Pancreas (tissue), 10 donors: ENCODE measurements around the gene NFX1. TPM values are rescaled to one million over a fixed set of nuclear protein-coding genes. Genes with fewer than 3 reads are reported as not detected.

Source experiments
- ATAC-seq, 4 donors: fragments of 200-7000 bp; cut with Tn5 transposase; one replicate each; pipeline versions ENCODE4 v1.8.0 to v1.9.1; 2020; ENCODE audit warnings: mild to moderate bottlenecking in 4 of 4, moderate library complexity in 4 of 4
- DNase-seq, 6 donors: peaks; one replicate each; pipeline ENCODE4 v3.0.0-alpha.2; 2020
- FAIRE-seq: peaks from 2 replicates; lab custom pipeline; 2012; peaks lifted over from hg19 to GRCh38; lab: Jason Lieb, UNC
- H3K27ac ChIP-seq, 4 donors: fragments of 200-600 bp; sonication (generic); 1 replicate in 3 of 4; 2 replicates in 1 of 4; pipeline versions ENCODE4 v1.5.0 to v1.8.0; 2020
- H3K27me3 ChIP-seq, 4 donors: fragments of 200-600 bp; one replicate each; pipeline ENCODE4 v1.8.0; 2021
- H3K36me3 ChIP-seq, 3 donors: fragments of 200-600 bp; sonication (generic) in 1 of 3; one replicate each; pipeline versions ENCODE4 v1.5.0 to v1.8.0; 2020 to 2021
- H3K4me1 ChIP-seq, 3 donors: fragments of 200-600 bp; one replicate each; pipeline ENCODE4 v1.8.0; 2021
- H3K4me3 ChIP-seq, 4 donors: fragments of 200-600 bp; sonication (generic) in 2 of 4; one replicate each; pipeline versions ENCODE4 v1.5.0 to v1.8.0; 2020 to 2021
- H3K9me3 ChIP-seq, 4 donors: fragments of 200-600 bp; one replicate each; pipeline ENCODE4 v1.8.0; 2021
- WGBS, 2 donors: extraction: QIAGEN DNeasy Blood & Tissue Kit; methylation state at CpG; one replicate each; pipeline ENCODE4 v1.1.7; 2013; 5-methylcytosine and 5-hydroxymethylcytosine counted together
- intact Hi-C, 3 donors: fragments of 100-400 bp; cut with DNase I; formaldehyde crosslinking; loops; one replicate each; pipeline versions ENCODE4 v1.11.1 to v1.14.2; 2022
- polyA plus RNA-seq, 2 donors: library from polyadenylated mRNA; stranded (reverse); fragments of 200-250 nt; gene quantifications; one replicate each; pipeline ENCODE4 v1.2.3, GENCODE V29; 2013
- total RNA-seq, 6 donors: library from RNA; stranded (reverse); fragmentation: NEBNext Ultra II Directional in 4 of 6; extraction: Animal tissue kit (Norgen Biotek cat#: 25700) in 4 of 6; gene quantifications; one replicate each; pipeline versions ENCODE4 v1.2.1 to v1.2.4, GENCODE V29; 2021 to 2023
- TF ChIP-seq, protein P1 (sequence below), 4 donors: fragments of 200-600 bp; sonication (generic) in 3 of 4; IDR thresholded peaks; one replicate each; pipeline versions ENCODE4 v1.5.0 to v1.8.0; 2021; ENCODE audit warnings: antibody characterized with exemption in 4 of 4
- donor health status: healthy with polysubstance abuse.
- donor health status: DM: no; HTN: no; CAD: no; lungs with moderate emphysema.
- donor health status: DM: no; HTN: no; CAD: no.
- donor health status: control.
- donor health status: control.
- donor health status: Bipolar disorder and iron deficiency.
- donor health status: DM: yes; HTN: yes; CAD: no.
- donor health status: DM: no; HTN: no; CAD: no.
- donor health status: DM: no; HTN: no; CAD: no.
- donor health status: DM: yes; HTN: yes; CAD: no.

NFX1 gene
- total and polyA plus RNA-seq, 8 donors, result 8.2 to 19.2 (median 16.5) TPM

GRCh38 chr9:33297432-33297831 is 7.1 kb downstream of the NFX1 start:
- no peak overlapping the region for H3K4me3 ChIP-seq
- H3K36me3 ChIP-seq, result peaks cover 0 to 41% (median 9%) of the 10 kb centered on the region in 3 donors
- H3K4me1 ChIP-seq, result peaks cover 9 to 58% (median 19%) of the 10 kb centered on the region in 3 donors
- no peak for FAIRE-seq
- peak in 3 of 6 donors; percentile 18 to 55 (median 23) for DNase-seq
- no peaks in the 10 kb centered on the region for H3K9me3 ChIP-seq
- intact Hi-C loops, result no loop called here
- no peaks in the 10 kb centered on the region for H3K27me3 ChIP-seq
- peak; percentile 41 to 82 (median 68) for ATAC-seq
- 18 to 25% methylated on average over 1 of the region's 1 CpG for WGBS, 2 donors
- TF ChIP-seq, protein P1, sequence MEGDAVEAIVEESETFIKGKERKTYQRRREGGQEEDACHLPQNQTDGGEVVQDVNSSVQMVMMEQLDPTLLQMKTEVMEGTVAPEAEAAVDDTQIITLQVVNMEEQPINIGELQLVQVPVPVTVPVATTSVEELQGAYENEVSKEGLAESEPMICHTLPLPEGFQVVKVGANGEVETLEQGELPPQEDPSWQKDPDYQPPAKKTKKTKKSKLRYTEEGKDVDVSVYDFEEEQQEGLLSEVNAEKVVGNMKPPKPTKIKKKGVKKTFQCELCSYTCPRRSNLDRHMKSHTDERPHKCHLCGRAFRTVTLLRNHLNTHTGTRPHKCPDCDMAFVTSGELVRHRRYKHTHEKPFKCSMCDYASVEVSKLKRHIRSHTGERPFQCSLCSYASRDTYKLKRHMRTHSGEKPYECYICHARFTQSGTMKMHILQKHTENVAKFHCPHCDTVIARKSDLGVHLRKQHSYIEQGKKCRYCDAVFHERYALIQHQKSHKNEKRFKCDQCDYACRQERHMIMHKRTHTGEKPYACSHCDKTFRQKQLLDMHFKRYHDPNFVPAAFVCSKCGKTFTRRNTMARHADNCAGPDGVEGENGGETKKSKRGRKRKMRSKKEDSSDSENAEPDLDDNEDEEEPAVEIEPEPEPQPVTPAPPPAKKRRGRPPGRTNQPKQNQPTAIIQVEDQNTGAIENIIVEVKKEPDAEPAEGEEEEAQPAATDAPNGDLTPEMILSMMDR (IDR thresholded peaks at IDR 0.05), result no peak
- peak overlapping the region in 1 of 4 donors; percentile 13 for H3K27ac ChIP-seq

DNA sequence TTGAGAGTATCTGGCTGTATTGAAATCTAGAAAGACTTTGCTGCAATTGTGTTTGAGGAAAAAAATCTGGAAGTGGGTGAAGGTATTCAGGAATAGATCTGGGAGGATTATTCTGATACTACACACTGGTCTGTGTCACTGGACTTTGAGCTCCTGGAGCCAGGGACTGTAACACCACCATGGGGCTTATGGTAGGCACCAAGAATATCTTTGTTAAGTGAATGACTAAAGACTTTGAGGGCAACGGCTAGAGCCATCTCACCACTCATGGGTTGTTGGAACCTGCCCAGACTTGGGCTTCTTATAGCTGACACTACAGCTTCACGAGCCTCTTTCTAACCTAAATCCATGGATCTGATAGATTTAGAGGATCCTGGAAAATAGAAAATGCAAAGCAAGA is 10.2 kb downstream of the NFX1 start:
- FAIRE-seq (no peak), DNase-seq (no peak), ATAC-seq (no peak)
- intact Hi-C loops, result loop anchor here in 1 of 3 donors (10.0 kb wide), 2 partner anchors 46 to 164 kb away; no protein-coding TSS in a partner anchor
- peaks cover 9 to 38% (median 11%) of the 10 kb centered on the region in 3 donors for H3K4me1 ChIP-seq
- TF ChIP-seq, protein P1 (IDR thresholded peaks at IDR 0.05), result no peak
- 93 to 94% methylated on average over 2 of the region's 2 CpGs for WGBS, 2 donors
- H3K27me3 ChIP-seq, result no peaks in the 10 kb centered on the region
- no peaks in the 10 kb centered on the region for H3K9me3 ChIP-seq
- no peak overlapping the region for H3K4me3 ChIP-seq
- H3K27ac ChIP-seq, result no peak overlapping the region
- peaks cover 4 to 60% (median 33%) of the 10 kb centered on the region in 3 donors for H3K36me3 ChIP-seq

DNA sequence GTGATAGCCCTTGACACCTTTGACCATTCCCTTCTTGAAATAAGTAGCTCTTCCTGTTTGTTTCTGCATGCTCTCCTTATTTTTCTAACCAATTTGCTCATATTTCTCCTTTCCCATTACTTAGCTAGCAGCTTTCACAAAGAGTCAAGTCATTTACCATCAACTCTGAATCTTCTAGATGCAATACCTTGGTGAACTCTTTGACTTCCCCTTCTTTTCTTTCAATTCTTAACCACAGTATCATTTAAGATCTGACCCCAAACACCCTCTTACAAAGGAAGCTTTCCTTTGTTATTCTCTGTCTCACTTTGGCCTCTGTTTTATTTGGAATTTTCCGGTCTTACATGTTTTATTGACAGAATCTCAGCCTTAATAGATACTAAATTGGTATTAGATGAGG is 14.0 kb downstream of the NFX1 start:
- DNase-seq (no peak), ATAC-seq (no peak), FAIRE-seq (no peak)
- peaks cover 0 to 1% (median 0%) of the 10 kb centered on the region in 3 donors for H3K4me1 ChIP-seq
- 95 to 97% methylated on average over 1 of the region's 1 CpG for WGBS, 2 donors
- TF ChIP-seq, protein P1 (IDR thresholded peaks at IDR 0.05), result no peak
- no peak overlapping the region for H3K4me3 ChIP-seq
- H3K36me3 ChIP-seq, result peaks cover 4 to 85% (median 36%) of the 10 kb centered on the region in 3 donors
- H3K9me3 ChIP-seq, result no peaks in the 10 kb centered on the region
- no peaks in the 10 kb centered on the region for H3K27me3 ChIP-seq
- no peak overlapping the region for H3K27ac ChIP-seq
- intact Hi-C loops, result loop anchor here in 1 of 3 donors (10.0 kb wide), 2 partner anchors 50 to 160 kb away; no protein-coding TSS in a partner anchor

DNA sequence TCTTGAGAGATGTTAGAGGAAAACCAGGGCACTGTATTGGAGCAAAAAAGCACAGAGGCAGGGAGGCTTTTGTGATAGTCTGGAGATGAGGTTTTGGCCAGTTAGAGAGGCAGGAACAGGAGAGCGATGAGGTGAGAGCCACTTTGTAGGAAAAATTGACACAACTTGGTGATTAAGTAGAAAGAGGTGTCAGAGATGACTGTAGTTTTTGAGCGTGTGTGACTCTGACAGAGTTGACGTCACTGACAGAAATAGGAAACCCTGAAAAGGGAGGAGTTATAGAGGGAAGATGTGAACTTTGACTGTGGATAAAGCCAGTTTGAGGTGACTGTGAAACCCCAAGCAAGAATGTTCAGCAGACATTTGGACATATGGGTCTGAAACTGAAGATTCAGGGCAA is 15.7 kb downstream of the NFX1 start:
- Histone ChIP-seq H3K4me3 (no peak overlapping the region), H3K27me3 (no peaks in the 10 kb centered on the region), H3K9me3 (no peaks in the 10 kb centered on the region), H3K36me3 (peaks cover 4 to 89% (median 36%) of the 10 kb centered on the region in 3 donors), H3K27ac (no peak overlapping the region), H3K4me1 (peaks cover 0 to 16% (median 14%) of the 10 kb centered on the region in 3 donors)
- 93 to 99% methylated on average over 3 of the region's 3 CpGs for WGBS, 2 donors
- DNase-seq (no peak), FAIRE-seq (no peak), ATAC-seq (no peak)
- intact Hi-C loops, result loop anchor here in 1 of 3 donors (10.0 kb wide), 2 partner anchors 51 to 159 kb away; no protein-coding TSS in a partner anchor
- TF ChIP-seq, protein P1 (IDR thresholded peaks at IDR 0.05), result no peak

DNA sequence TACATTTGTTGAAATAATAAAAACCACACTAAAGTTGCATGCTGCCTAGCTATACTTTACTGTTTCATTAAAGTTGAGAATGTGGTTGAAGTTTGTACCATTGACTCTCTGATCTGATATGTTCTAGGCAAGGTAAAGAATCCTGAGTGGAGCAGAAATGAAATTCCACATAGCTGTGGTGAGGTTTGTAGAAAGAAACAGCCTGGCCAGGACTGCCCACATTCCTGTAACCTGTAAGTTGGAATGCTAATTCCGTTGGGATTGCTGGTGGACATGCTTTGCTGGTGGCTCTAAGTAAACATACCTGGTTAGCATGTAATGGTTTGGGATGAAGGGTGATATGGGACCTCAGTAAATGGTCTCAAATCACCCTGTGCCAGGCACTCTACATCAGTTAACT is 16.8 kb downstream of the NFX1 start:
- Histone ChIP-seq H3K9me3 (no peaks in the 10 kb centered on the region), H3K4me3 (no peak overlapping the region), H3K36me3 (peaks cover 4 to 89% (median 36%) of the 10 kb centered on the region in 3 donors), H3K4me1 (peaks cover 0 to 16% (median 14%) of the 10 kb centered on the region in 3 donors), H3K27me3 (no peaks in the 10 kb centered on the region), H3K27ac (no peak overlapping the region)
- TF ChIP-seq, protein P1 (IDR thresholded peaks at IDR 0.05), result no peak
- DNase-seq, result no peak
- no peak for FAIRE-seq
- WGBS, 2 donors, result 79 to 94% methylated on average over 1 of the region's 1 CpG
- no peak for ATAC-seq
- intact Hi-C loops, result loop anchor here in 1 of 3 donors (10.0 kb wide), 2 partner anchors 52 to 158 kb away; no protein-coding TSS in a partner anchor
